ENCODE results near the gene ITCH. TPM values are rescaled to one million over a fixed set of nuclear protein-coding genes. Genes with fewer than 3 reads are reported as not detected.

The ITCH gene
- total and polyA plus RNA-seq, 2 of the 8 experiments (the other 6 are each of a cell fraction or from before 2014, with no cell fraction given), result 3.9 to 45.2 TPM

DNA sequence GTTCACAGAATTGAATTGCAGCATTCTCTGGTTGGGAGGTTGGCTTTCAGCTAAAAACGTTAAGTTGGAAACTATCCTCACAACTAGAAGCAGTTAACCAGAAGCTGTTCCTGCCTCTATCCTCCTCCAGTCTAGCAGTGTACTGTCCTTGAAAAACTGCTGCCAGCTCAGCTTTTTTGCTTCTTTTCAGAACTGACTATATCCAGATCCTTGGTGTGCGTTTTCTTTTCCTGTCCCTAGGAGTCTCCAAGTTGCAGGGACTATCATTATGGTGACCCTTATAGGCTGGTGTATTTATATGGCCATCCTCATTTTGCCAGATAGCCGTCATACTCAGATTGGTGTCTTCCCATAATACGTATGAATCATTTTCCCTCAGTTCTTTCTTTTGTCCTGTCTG is 5.5 kb downstream of the ITCH start:
- CTCF ChIA-PET (ENCODE audit: partially characterized antibody), result interaction anchor here (0.6 to 4.1 kb wide), 3 partner anchors 17 to 71 kb away, joined by 3 to 24 read pairs (median 3); no protein-coding TSS in a partner anchor
- H3K9me3 ChIP-seq (ENCODE audit: insufficient read depth in 2 of 2, low read depth in 1 of 2, low read length in 1 of 2), result no peaks in the 10 kb centered on the region
- H2BK5ac ChIP-seq (ENCODE audit: low read depth, low read length), result no peak overlapping the region
- H4K8ac ChIP-seq (ENCODE audit: extremely low read depth, insufficient read depth, low read length), result no peak overlapping the region
- no peak overlapping the region for H3K4ac ChIP-seq (replicated peaks; ENCODE audit: insufficient read length, low read depth, low read length)
- FAIRE-seq (no peak), DNase-seq (ENCODE audit: low read depth in 1 of 2, low spot score in 2 of 2) (no peak)
- no peak overlapping the region for H3K18ac ChIP-seq (ENCODE audit: extremely low read depth, low read length)
- POLR2A ChIA-PET (ENCODE audit: partially characterized antibody), result interaction anchor here (1.0 to 3.2 kb wide), 2 partner anchors 14 to 66 kb away, joined by 3 to 14 read pairs; partner anchors contain the start of gene AHCY
- H3K14ac ChIP-seq (ENCODE audit: insufficient read length), result no peak overlapping the region
- H3K4me1 ChIP-seq (replicated peaks in 1 of 4; ENCODE audit: control insufficient read depth in 3 of 4, insufficient read depth in 4 of 4, low read length in 3 of 4), result peaks cover 0 to 7% (median 4%) of the 10 kb centered on the region in 4 experiments; a peak in 4 of 7 replicates
- H2BK12ac ChIP-seq (ENCODE audit: low read depth, low read length), result no peak overlapping the region
- no peak overlapping the region for H3K9ac ChIP-seq (replicated peaks in 1 of 4; ENCODE audit: extremely low read depth in 1 of 4, low read depth in 3 of 4, low read length in 3 of 4)
- no peak overlapping the region for H2BK20ac ChIP-seq (ENCODE audit: low read length)
- no peak overlapping the region for H4K91ac ChIP-seq (replicated peaks; ENCODE audit: insufficient read length, low read length)
- peaks cover 6 to 28% (median 18%) of the 10 kb centered on the region in 4 experiments for H3K36me3 ChIP-seq (ENCODE audit: control insufficient read depth in 2 of 4, insufficient read depth in 4 of 4, low read length in 3 of 4)
- 81% methylated on average over 4 of the region's 4 CpGs; no CpG with 5 or more reads in 1 of the 2 experiments for WGBS, 2 experiments (ENCODE audit: extremely low coverage in 1 of 2, insufficient coverage in 1 of 2, insufficient read length in 1 of 2, insufficient replicate concordance in 2 of 2, low coverage in 1 of 2, low lambda C conversion rate in 2 of 2, missing lambda C conversion rate in 1 of 2)
- H2AK5ac ChIP-seq (ENCODE audit: low read depth, low read length), result no peak overlapping the region
- peaks cover 10 to 67% of the 10 kb centered on the region in 2 experiments for H3K79me2 ChIP-seq (ENCODE audit: control insufficient read depth in 1 of 2, insufficient read depth in 2 of 2, low read length in 2 of 2)
- no peak overlapping the region for H2BK15ac ChIP-seq (ENCODE audit: low read length)
- no peak overlapping the region for H2AFZ ChIP-seq (ENCODE audit: low read length)
- H3K23me2 ChIP-seq (ENCODE audit: low read depth, low read length), result peaks cover 6% of the 10 kb centered on the region; the same call in 1 of the 2 replicates
- no peak overlapping the region for H3K23ac ChIP-seq (ENCODE audit: insufficient read length)
- H3K56ac ChIP-seq (replicated peaks; ENCODE audit: insufficient read length, low read depth, low read length), result no peak overlapping the region
- H4K5ac ChIP-seq (ENCODE audit: insufficient read length, low read depth, low read length), result no peak overlapping the region
- H2BK120ac ChIP-seq (replicated peaks; ENCODE audit: low read depth, low read length), result no peak overlapping the region
- H3K4me3 ChIP-seq (ENCODE audit: extremely low read depth in 1 of 4, insufficient read depth in 2 of 4, low read depth in 3 of 4, low read length in 4 of 4), result no peak overlapping the region
- no peak overlapping the region for H3K27ac ChIP-seq (ENCODE audit: low read depth, low read length)
- no peaks in the 10 kb centered on the region for H3K27me3 ChIP-seq (replicated peaks in 1 of 4; ENCODE audit: control insufficient read depth in 3 of 4, extremely low read depth in 1 of 4, insufficient read depth in 3 of 4, low read length in 3 of 4)
- no peak overlapping the region for H3K4me2 ChIP-seq (ENCODE audit: insufficient read depth in 1 of 2, low read depth in 2 of 2, low read length in 2 of 2)
- peaks cover 4 to 8% of the 10 kb centered on the region in 2 experiments for H4K20me1 ChIP-seq (replicated peaks in 1 of 2; ENCODE audit: control insufficient read depth in 1 of 2, insufficient read depth in 2 of 2, low read length in 2 of 2)
- no peaks in the 10 kb centered on the region for H3K79me1 ChIP-seq (ENCODE audit: low read depth, low read length)
- TF ChIP-seq SRF (IDR thresholded peaks at IDR 0.05; ENCODE audit: low read depth, low read length), result no peak
- TF ChIP-seq KDM5A (IDR thresholded peaks at IDR 0.05; ENCODE audit: low read length), result no peak
- no peak for TF ChIP-seq EGR1 (IDR thresholded peaks at IDR 0.05; ENCODE audit: borderline replicate concordance, low read depth, low read length)
- no peak for TF ChIP-seq RBBP5 (IDR thresholded peaks at IDR 0.05; ENCODE audit: borderline replicate concordance, low read depth, low read length)
- no peak for TF ChIP-seq GABPA (IDR thresholded peaks at IDR 0.05; ENCODE audit: borderline replicate concordance, insufficient read depth, low read length)
- TF ChIP-seq EP300 (IDR thresholded peaks at IDR 0.05; ENCODE audit: borderline replicate concordance in 1 of 2, low read depth in 2 of 2, low read length in 2 of 2), result no peak
- no peak for TF ChIP-seq CHD2 (IDR thresholded peaks at IDR 0.05; ENCODE audit: low read length)
- no peak for TF ChIP-seq HDAC6 (IDR thresholded peaks at IDR 0.05; ENCODE audit: low read depth, low read length)
- no peak for TF ChIP-seq CEBPB (IDR thresholded peaks at IDR 0.05; ENCODE audit: low read depth, low read length)
- no peak for TF ChIP-seq CREB1 (IDR thresholded peaks at IDR 0.05)
- no peak for TF ChIP-seq NRF1 (IDR thresholded peaks at IDR 0.05; ENCODE audit: low read depth, low read length)
- TF ChIP-seq, protein P1, sequence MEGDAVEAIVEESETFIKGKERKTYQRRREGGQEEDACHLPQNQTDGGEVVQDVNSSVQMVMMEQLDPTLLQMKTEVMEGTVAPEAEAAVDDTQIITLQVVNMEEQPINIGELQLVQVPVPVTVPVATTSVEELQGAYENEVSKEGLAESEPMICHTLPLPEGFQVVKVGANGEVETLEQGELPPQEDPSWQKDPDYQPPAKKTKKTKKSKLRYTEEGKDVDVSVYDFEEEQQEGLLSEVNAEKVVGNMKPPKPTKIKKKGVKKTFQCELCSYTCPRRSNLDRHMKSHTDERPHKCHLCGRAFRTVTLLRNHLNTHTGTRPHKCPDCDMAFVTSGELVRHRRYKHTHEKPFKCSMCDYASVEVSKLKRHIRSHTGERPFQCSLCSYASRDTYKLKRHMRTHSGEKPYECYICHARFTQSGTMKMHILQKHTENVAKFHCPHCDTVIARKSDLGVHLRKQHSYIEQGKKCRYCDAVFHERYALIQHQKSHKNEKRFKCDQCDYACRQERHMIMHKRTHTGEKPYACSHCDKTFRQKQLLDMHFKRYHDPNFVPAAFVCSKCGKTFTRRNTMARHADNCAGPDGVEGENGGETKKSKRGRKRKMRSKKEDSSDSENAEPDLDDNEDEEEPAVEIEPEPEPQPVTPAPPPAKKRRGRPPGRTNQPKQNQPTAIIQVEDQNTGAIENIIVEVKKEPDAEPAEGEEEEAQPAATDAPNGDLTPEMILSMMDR (IDR thresholded peaks at IDR 0.05; ENCODE audit: control extremely low read depth in 1 of 3, insufficient read depth in 1 of 3, low read depth in 1 of 3, low read length in 3 of 3), result no peak
